Sciatic nerve (tissue), 2 donors: ENCODE results near the gene FBXO8. TPM values are rescaled to one million over a fixed set of nuclear protein-coding genes. Genes with fewer than 3 reads are reported as not detected.
"Not testable (repeated sequence)": the region's sequence is repeated elsewhere in the genome, so short reads cannot be mapped to it uniquely, and the experiment has no call there.

Experiments
- ATAC-seq: fragments of 200-7000 bp; cut with Tn5 transposase; one replicate; pipeline ENCODE4 v1.9.1; 2020; ENCODE audit warnings: mild to moderate bottlenecking, moderate library complexity
- DNase-seq: peaks from one replicate; pipeline ENCODE4 v3.0.0-alpha.2; 2020; ENCODE audit warnings: low spot score
- intact Hi-C: fragments of 100-400 bp; cut with DNase I; formaldehyde crosslinking; loops from one replicate; pipeline ENCODE4 v1.14.2; 2022
- total RNA-seq: library from RNA; stranded (reverse); fragmentation: NEBNext Ultra II Directional; extraction: Animal tissue kit (Norgen Biotek cat#: 25700); gene quantifications from one replicate; pipeline ENCODE4 v1.2.1, GENCODE V29; 2021
- donor health status: DM: no; HTN: no; CAD: no.
- donor health status: DM: no; HTN: no; CAD: no.

FBXO8 gene, protein sequence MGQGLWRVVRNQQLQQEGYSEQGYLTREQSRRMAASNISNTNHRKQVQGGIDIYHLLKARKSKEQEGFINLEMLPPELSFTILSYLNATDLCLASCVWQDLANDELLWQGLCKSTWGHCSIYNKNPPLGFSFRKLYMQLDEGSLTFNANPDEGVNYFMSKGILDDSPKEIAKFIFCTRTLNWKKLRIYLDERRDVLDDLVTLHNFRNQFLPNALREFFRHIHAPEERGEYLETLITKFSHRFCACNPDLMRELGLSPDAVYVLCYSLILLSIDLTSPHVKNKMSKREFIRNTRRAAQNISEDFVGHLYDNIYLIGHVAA
- total RNA-seq, result 31.7 TPM

DNA sequence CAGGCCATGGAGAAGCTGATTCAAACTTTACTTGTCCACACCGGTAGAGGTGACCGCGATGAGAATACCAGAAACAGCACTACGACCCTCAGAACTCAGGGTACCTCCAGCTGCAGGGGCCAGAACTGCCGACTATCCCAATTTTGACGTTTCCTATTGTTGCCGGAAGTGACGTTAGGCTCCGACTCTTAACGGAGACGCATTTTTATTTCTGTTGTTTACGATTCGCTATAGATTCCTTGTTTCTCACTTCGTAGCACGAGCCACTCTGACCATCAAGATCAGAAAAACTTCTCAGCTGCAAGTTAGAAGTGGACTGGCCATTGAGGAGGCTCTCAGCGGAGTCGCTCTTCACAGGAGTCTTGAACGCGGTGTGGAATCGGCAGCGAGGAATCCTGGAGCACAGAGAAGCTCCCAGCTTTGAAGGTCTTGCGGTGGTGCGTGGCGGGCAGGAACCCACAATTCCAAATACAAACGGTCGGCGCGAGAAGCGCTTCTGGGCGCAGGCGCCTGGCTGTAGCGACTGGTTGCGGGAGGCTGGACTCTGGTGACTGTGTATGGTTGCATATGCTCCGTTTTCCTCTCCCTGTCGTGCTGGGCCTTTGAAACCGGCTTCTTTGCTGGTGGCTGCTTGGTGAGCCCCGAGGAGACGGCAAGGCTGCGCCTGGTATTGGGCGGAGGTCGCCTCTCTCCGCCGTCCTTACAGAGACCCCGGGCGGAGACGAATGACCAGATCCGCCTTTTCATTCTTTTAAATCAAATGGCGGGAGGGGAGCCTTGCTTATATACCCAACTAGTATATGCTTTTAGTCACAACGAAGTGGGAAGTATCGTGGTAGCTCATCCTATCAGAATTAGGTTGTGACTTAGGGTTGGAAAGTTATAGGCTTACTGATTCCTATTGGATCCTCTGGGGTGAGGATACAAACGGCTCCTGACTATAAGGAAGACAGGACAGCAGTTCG lies at the start of gene FBXO8, which contains the start of gene CEP44:
FBXO8 (minus strand) TSS at position 161 of the 965 bp plus-strand sequence. CDS start 20,575 bp downstream, outside the sequence.
CEP44 (plus strand) TSS at position 405 of the 965 bp plus-strand sequence. CDS start 15,211 bp downstream, outside the sequence.
- ATAC-seq (peak; percentile 92), DNase-seq (peak; percentile 73)
- intact Hi-C loops, result no loop called here

DNA sequence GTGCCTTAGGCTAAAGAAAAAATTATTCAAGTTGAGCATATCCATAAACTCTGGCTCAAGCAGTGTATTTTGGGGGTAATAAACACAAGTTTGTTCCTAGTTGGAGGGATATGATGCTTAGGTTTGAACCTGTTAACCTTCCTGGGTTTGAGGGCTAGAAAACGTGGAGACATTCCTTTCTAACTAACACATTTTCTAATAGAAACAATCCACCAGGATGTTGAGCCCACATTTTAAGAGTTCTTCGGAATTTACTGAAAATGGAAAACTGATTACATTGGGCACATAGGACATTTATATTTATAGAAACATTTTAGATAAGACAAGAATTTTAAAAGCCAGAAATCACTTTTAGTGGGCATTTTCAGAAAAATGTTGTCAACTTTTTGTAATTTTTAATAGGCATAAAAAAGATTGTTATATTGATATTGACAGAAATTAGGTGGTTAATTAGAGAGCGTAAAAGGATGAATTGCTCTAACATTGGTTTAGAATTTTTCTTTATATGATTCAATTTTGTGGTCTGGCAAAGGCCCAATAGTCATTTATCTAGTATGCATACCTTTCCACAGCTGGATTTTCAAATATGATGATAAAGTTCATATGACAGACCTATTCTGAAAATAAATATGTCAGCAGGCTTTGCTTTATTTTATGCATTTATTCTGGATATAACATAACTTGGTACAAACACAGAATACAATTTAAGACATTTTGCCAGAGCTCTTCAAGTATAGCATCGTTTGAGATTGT lies 49.5 kb upstream of the FBXO8 start:
- ATAC-seq (no peak), DNase-seq (no peak)
- intact Hi-C loops, result no loop called here

- intact Hi-C loops, result no loop called here
- ATAC-seq (no peak), DNase-seq (no peak)
These were observed 41.3 kb upstream of the FBXO8 start for GRCh38 chr4:174324725-174325124.

DNA sequence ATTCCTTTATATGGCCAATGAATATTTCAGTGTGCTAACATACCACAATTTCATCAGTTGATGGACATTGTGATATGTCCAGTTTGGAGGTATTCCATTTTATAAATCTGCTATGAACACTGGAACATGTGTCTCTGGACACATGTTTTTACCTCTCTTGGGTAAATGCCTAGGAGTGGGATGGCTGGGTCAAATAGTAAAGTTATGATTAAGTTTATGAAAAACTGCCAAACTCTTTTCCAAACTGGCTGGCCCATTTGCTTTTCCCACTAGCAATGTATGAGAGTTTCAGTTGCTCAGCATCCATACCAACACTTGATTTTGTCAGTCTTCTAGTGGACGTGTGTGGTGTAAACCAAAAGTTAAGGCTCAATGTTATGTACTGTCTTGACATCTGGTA lies 40.8 kb upstream of the FBXO8 start:
- DNase-seq (no peak), ATAC-seq (no peak)
- intact Hi-C loops, result no loop called here

DNA sequence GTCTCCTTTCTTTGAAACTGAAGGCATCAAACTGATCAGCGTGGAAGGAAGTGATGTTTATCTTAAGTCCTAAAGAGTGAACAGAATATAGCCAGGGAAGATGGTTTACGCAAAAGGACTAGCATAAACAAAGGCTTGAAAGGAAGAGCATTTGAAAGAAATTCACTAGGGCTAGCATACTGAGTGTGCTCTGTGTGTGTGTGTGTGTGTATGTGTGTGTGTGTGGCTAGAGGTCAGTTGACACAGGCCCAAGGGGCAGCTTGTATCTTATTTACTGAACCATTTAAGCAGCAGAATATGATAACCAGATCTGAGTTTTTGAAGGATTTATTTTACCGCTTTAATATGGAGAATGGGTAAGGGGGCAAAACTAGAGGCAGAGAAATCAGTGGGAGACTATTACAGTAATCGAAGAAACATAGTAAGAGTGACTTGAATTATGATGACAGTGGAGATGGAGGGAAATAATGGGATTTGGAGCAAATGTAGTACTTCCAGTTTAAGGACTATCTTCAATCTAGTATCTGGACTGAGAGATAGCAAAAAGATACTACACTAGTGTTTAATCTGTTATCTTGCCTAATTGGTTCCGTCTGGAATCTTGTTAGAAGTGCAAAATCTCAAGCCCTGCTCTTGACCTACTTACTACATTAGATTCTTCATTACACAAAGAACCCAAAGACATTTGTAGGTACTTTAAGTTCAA lies 37.2 kb upstream of the FBXO8 start:
- intact Hi-C loops, result no loop called here
- DNase-seq (no peak), ATAC-seq (no peak)

GRCh38 chr4:174318829-174319764 lies 35.6 kb upstream of the FBXO8 start:
- DNase-seq (no peak), ATAC-seq (no peak)
- intact Hi-C loops, result no loop called here

- intact Hi-C loops, result no loop called here
- ATAC-seq (no peak), DNase-seq (no peak)
These were observed 34.1 kb upstream of the FBXO8 start for GRCh38 chr4:174317531-174317930.

GRCh38 chr4:174316954-174317353 lies 33.5 kb upstream of the FBXO8 start:
- ATAC-seq, result no peak
- DNase-seq, result no peak
- intact Hi-C loops, result no loop called here

- DNase-seq (no peak), ATAC-seq (no peak)
- intact Hi-C loops, result no loop called here
These were observed 33.1 kb upstream of the FBXO8 start for GRCh38 chr4:174316546-174316945.

- intact Hi-C loops, result no loop called here
- ATAC-seq, result no peak
These were observed 31.3 kb upstream of the FBXO8 start for GRCh38 chr4:174314770-174315169.

DNA sequence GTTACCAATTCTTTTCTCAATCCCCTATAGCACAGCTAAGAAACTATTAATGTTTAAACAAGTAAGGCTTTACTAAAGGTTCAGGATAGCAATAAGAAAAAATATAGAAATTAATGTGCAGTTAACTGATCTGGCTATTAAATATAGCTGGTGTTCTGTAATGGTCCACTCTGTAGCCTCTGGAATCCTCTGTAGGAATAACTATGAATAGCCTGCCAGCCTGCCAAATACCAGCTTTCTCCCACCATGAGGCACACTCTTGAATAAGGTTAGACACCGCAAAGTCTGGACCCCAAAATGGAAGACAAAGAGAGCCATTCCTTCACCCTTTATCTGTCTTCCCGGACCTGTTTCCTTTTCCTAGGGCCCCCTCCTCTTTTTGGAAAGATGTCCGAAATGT lies 30.8 kb upstream of the FBXO8 start:
- no peak for ATAC-seq
- intact Hi-C loops, result no loop called here
- no peak for DNase-seq

More at GRCh38 chr4:174314770-174315169, 31.3 kb upstream of the FBXO8 start:
- DNase-seq, result no peak

DNA sequence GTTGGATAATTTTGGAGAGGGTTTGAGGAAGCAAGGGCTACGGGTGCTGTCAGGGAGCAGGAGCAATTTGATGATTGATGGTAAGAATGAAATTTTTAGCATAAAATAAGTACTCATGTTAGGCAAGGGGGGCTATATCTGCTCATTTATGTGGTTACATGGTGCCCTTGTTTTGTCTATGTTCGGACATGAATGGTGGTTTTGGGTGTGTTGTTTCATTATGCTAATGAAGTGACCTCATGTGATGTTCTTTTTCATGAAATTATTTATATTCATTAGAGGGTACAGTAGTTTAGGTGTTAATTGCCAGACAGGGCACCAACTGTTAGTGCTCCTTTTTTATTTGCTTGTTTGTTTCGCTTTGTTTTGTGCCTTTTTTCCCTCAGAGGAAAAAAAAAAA lies 29.5 kb upstream of the FBXO8 start:
- ATAC-seq, result no peak
- intact Hi-C loops, result no loop called here
- DNase-seq, result no peak

GRCh38 chr4:174307694-174308093 lies 24.2 kb upstream of the FBXO8 start:
- ATAC-seq (no peak), DNase-seq (no peak)
- intact Hi-C loops, result no loop called here

- intact Hi-C loops, result no loop called here
- DNase-seq, result no peak
- no peak for ATAC-seq
These were observed 22.5 kb upstream of the FBXO8 start for GRCh38 chr4:174305961-174306360.

- ATAC-seq (no peak), DNase-seq (no peak)
- intact Hi-C loops, result no loop called here
These were observed 21.2 kb upstream of the FBXO8 start for GRCh38 chr4:174304664-174305063.

DNA sequence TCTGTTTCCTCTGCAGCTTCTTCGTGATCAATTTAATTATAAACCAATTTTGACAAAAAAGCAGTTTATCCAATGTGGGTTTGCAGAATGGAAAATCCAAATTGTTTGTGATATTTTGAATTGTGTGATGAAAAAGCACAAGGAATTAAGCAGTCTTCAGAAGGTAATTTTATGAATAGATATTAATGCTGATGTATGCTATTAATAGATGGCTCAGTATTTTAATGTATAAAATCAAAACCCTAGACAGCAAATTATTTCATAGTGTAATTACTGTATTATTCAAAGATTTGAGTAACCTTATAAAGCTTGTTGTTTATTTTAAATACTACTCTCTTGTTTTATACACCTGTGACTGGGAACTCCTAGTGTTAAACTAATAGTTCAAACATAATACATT lies 20.2 kb upstream of the FBXO8 start:
- ATAC-seq (no peak), DNase-seq (no peak)
- intact Hi-C loops, result no loop called here

- ATAC-seq, DNase-seq, intact Hi-C loops: not testable (repeated sequence)
These were observed 11.7 kb upstream of the FBXO8 start for GRCh38 chr4:174295142-174295541.

DNA sequence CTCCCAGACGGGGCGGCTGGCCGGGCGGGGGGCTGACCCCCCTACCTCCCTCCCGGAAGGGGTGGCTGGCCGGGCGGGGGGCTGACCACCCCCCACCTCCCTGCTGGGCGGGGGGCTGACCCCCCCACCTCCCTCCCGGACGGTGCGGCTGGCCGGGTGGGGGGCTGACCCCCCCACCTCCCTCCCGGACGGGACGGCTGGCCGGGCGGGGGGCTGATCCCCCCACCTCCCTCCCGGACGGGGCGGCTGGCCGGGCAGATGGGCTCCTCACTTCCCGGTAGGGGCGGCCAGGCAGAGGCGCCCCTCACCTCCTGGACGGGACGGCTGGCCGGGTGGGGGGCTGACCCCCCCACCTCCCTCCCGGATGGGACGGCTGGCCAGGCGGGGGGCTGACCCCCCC lies 11.2 kb upstream of the FBXO8 start:
- DNase-seq, intact Hi-C loops, ATAC-seq: not testable (repeated sequence)
